ENCODE results near the gene GNAS.
"Not testable (repeated sequence)": the region's sequence is repeated elsewhere in the genome, so short reads cannot be mapped to it uniquely, and the experiment has no call there.

The GNAS gene

GRCh38 chr20:58828136-58828535, 24.4 kb upstream of the GNAS start:
- no peak for DNase-seq (ENCODE audit: low read depth in 2 of 2)

- not testable (repeated sequence) for DNase-seq (ENCODE audit: low read depth in 2 of 2)
Measured at GRCh38 chr20:58828804-58829203, 23.7 kb upstream of the GNAS start.

- DNase-seq (ENCODE audit: low read depth in 2 of 2) = no peak
Measured at GRCh38 chr20:58829531-58829941, 23.0 kb upstream of the GNAS start.

- DNase-seq (ENCODE audit: low read depth in 2 of 2) = no peak
Measured at GRCh38 chr20:58832457-58832856, 20.1 kb upstream of the GNAS start.

- DNase-seq (ENCODE audit: low read depth in 2 of 2) = no peak
Measured at GRCh38 chr20:58833921-58834320, 18.6 kb upstream of the GNAS start.

- no peak for DNase-seq (ENCODE audit: low read depth in 2 of 2)
Measured at GRCh38 chr20:58835231-58835630, 17.3 kb upstream of the GNAS start.

- no peak for DNase-seq (ENCODE audit: low read depth in 2 of 2)
Measured at GRCh38 chr20:58836616-58837204, 15.8 kb upstream of the GNAS start.

GRCh38 chr20:58837717-58838116, 14.8 kb upstream of the GNAS start:
- no peak for DNase-seq (ENCODE audit: low read depth in 2 of 2)

GRCh38 chr20:58838174-58838573, 14.3 kb upstream of the GNAS start:
- no peak for DNase-seq (ENCODE audit: low read depth in 2 of 2)

- peak in 1 of 2 donors; percentile 22 for DNase-seq (ENCODE audit: low read depth in 2 of 2)
Measured at GRCh38 chr20:58839474-58839874, 13.0 kb upstream of the GNAS start.

- no peak for DNase-seq (ENCODE audit: low read depth in 2 of 2)
Measured at GRCh38 chr20:58839991-58840747, 12.3 kb upstream of the GNAS start.

- DNase-seq (ENCODE audit: low read depth in 2 of 2) = no peak
Measured at GRCh38 chr20:58840816-58841538, 11.5 kb upstream of the GNAS start.

- DNase-seq (ENCODE audit: low read depth in 2 of 2) = no peak
Measured at GRCh38 chr20:58841539-58842264, 10.8 kb upstream of the GNAS start.

GRCh38 chr20:58842276-58842675, 10.2 kb upstream of the GNAS start:
- no peak for DNase-seq (ENCODE audit: low read depth in 2 of 2)

- DNase-seq (ENCODE audit: low read depth in 2 of 2) = no peak
Measured at GRCh38 chr20:58843128-58843556, 9.4 kb upstream of the GNAS start.

- no peak for DNase-seq (ENCODE audit: low read depth in 2 of 2)
Measured at GRCh38 chr20:58845706-58846105, 6.8 kb upstream of the GNAS start.

- DNase-seq (ENCODE audit: low read depth in 2 of 2) = no peak
Measured at GRCh38 chr20:58847463-58847862, 5.1 kb upstream of the GNAS start.

GRCh38 chr20:58850693-58851174, 1.8 kb upstream of the GNAS start, which contains the start of gene GNAS-AS1:
TSS of gene GNAS-AS1 (minus strand) at chr20:58850902.
- DNase-seq (ENCODE audit: low read depth in 2 of 2) = peak; percentile 67 to 77

- DNase-seq (ENCODE audit: low read depth in 2 of 2) = no peak
Measured at GRCh38 chr20:58851221-58851968, 1.1 kb upstream of the GNAS start.

- no peak for DNase-seq (ENCODE audit: low read depth in 2 of 2)
Measured at GRCh38 chr20:58851969-58852458, 502 bp upstream of the GNAS start.

- no peak for DNase-seq (ENCODE audit: low read depth in 2 of 2)
Measured at GRCh38 chr20:58853466-58853865, 950 bp downstream of the GNAS start.

All from activated CD4-positive, alpha-beta T cell treated with anti-CD3 and anti-CD28 coated beads for 24 hours (primary cell).